Measurements from ENCODE around the gene CRY2. TPM values are rescaled to one million over a fixed set of nuclear protein-coding genes. Genes with fewer than 3 reads are reported as not detected.

The CRY2 gene
- total RNA-seq, 1 experiment from 2014 or later = 6.4 TPM

- no peak for DNase-seq (ENCODE audit: low read depth)
Measured at GRCh38 chr11:45930951-45931570, 83.8 kb downstream of the CRY2 start.

- DNase-seq (ENCODE audit: low read depth) = no peak
Measured at GRCh38 chr11:45931739-45932138, 84.5 kb downstream of the CRY2 start.

- DNase-seq (ENCODE audit: low read depth) = no peak
Measured at GRCh38 chr11:45932217-45932616, 84.9 kb downstream of the CRY2 start.

Other genes with a start within 250 kb of the CRY2 start
- gene CHST1, start 181.9 kb upstream of the CRY2 start, total RNA-seq (2014; rRNA removed) = 3.1 and 5.8 TPM in 2 replicates
- gene SLC35C1, start 42.3 kb upstream of the CRY2 start, total RNA-seq (2014; rRNA removed) = 9.6 and 10.8 TPM in 2 replicates
- gene MAPK8IP1, start 38.2 kb downstream of the CRY2 start, total RNA-seq (2014; rRNA removed) = 10.3 and 11.7 TPM in 2 replicates
- 0.63 TPM in 1 of 2 replicates, not detected in the other for gene FREY1, start 59.8 kb downstream of the CRY2 start, total RNA-seq (2014; rRNA removed)
- gene PEX16, start 70.4 kb downstream of the CRY2 start, total RNA-seq (2014; rRNA removed) = 28.1 and 29.1 TPM in 2 replicates
- not detected in 2 replicates for gene LARGE2, start 75.2 kb downstream of the CRY2 start, total RNA-seq (2014; rRNA removed)

All from LHCN-M2 (cell line).